Choroid plexus epithelial cell (primary cell): ENCODE data around the gene CRACR2B.
A peak's percentile ranks its signal among the peaks of the same experiment; 100 is the strongest.

ENCODE experiments used
- DNase-seq: peaks from one replicate; pipeline ENCODE4 v3.0.0-alpha.2; 2010; ENCODE audit warnings: low read depth
- H3K4me3 ChIP-seq: 2 replicates; pipeline ENCODE4 v1.5.1; 2011; ENCODE audit warnings: low read depth, mild to moderate bottlenecking, control low read depth, low read length, moderate library complexity
- TF ChIP-seq, protein P1 (sequence below): conservative IDR thresholded peaks from 2 replicates; pipeline ENCODE4 v1.5.1; 2011; ENCODE audit warnings: low read depth, mild to moderate bottlenecking, control low read depth, inconsistent platforms, low read length, moderate library complexity

The CRACR2B gene

GRCh38 chr11:849951-850774, 22.4 kb downstream of the CRACR2B start:
- peak overlapping the region; percentile 54 for H3K4me3 ChIP-seq

DNA sequence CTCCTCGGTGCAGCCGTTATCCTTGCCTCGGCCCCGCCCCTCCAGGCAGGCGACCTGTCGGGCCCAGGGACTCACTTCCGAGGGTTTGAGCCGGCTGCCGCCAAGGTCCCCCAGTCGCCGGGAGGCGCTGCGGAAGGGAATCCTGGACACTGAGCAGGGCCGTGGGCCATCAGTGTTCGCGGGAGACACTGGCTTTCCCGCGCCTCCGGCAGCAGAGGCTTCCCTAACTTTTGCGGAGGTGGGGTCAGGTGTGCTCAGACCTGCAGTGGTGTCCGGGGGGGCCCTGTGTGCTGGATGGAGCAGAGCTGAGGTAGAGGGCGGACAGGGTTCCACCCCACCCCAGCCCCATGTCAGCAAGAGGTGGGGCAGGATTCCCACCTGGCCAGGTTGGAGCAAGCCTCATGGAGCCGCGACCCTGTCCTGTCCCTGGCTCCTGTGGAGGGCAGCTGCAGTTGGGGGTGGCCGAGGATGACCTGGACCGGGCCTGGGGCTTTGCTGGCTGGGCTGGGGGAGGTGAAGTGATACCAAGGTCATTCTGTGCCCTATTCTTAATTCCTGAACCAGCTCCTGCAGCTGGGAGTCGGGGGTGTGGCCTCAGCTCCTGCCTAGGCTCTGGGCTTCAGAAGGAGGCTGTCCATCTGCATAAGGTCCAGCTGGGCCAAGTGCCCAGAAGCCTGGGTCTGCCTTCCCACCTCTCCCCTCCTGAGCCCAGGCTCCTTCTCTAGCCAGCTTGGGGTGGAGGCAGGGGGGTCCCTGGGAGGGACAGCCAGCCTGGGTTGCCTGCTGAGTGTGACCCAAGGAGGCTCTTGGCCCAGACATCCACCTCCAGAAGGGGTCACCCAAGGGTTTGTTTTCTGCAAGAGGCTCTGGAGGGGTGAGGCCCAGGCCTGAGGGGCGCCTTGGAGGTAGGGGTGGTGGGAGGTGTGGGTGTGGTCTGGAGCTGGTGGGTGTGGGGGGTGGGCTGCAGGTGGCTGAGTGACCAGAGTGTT, 23.4 kb downstream of the CRACR2B start:
- H3K4me3 ChIP-seq = peak overlapping the region; percentile 54
- DNase-seq = no peak
- TF ChIP-seq, protein P1, sequence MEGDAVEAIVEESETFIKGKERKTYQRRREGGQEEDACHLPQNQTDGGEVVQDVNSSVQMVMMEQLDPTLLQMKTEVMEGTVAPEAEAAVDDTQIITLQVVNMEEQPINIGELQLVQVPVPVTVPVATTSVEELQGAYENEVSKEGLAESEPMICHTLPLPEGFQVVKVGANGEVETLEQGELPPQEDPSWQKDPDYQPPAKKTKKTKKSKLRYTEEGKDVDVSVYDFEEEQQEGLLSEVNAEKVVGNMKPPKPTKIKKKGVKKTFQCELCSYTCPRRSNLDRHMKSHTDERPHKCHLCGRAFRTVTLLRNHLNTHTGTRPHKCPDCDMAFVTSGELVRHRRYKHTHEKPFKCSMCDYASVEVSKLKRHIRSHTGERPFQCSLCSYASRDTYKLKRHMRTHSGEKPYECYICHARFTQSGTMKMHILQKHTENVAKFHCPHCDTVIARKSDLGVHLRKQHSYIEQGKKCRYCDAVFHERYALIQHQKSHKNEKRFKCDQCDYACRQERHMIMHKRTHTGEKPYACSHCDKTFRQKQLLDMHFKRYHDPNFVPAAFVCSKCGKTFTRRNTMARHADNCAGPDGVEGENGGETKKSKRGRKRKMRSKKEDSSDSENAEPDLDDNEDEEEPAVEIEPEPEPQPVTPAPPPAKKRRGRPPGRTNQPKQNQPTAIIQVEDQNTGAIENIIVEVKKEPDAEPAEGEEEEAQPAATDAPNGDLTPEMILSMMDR = peak; percentile 23

More at GRCh38 chr11:849951-850774, 22.4 kb downstream of the CRACR2B start:
- TF ChIP-seq, protein P1 = no peak
- no peak for DNase-seq

DNA sequence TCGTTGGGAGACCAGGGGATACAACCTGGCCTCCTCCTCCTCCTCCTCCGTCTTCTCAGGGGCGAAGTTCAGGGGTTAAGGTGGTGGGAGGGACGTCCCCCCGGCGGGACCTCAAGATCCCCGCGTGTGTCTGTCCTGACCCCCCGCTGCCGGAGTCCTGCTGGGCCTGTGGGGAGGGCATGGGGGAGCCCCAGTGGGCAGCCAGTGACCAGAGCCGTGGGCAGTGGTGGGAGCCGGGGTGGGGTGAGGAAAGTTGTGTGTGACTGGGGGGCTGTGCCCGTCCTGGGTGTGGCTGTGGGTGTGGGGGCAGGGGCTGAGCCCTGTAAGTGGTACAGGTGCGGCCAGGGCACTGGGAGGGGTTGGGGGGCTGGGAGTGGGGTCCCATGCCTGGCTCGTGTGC, 25.0 kb downstream of the CRACR2B start:
- no peak for DNase-seq
- TF ChIP-seq, protein P1 = no peak
- no peak overlapping the region for H3K4me3 ChIP-seq

GRCh38 chr11:853682-854448, 26.1 kb downstream of the CRACR2B start:
- H3K4me3 ChIP-seq = no peak overlapping the region
- no peak for DNase-seq
- TF ChIP-seq, protein P1 = no peak

DNA sequence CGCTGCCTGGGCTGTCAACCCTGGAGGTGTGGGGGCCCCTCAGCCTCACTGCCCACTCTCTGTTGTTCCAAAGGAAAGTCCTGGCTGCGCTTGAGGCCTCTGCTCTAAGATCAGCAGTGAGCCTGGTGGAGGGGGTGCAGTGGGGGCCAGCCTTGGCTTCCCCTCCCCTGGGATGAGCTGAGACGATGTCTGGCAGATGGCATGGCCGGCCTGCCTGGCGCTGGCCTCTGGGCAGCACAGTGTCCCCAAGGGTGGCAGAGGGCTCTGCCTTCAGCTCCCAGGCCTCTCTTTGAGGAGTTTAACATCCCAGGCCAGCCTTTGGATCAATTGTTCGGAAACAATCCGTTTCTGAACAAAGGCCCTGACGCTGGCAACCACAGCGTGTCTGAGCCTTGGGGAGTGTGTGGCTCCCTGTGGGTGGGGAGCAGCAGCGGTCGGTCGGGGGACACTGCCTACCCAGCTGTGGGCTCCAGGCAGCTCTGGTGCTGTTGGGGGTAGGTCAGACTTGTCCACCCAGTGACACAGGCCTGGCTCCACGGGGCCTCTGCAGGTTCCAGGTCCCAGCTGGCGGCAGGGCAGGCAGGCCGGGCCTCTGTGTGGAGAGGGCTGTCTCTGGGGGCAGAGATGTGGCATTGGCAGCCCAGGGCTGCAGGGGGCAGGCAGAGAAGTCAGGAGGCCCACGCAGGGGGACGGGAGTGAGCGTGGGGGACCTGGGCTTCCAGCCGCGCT, 27.0 kb downstream of the CRACR2B start:
- TF ChIP-seq, protein P1 = no peak
- no peak overlapping the region for H3K4me3 ChIP-seq
- no peak for DNase-seq

GRCh38 chr11:855330-855674, 27.6 kb downstream of the CRACR2B start:
- no peak overlapping the region for H3K4me3 ChIP-seq
- DNase-seq = no peak
- TF ChIP-seq, protein P1 = no peak
